Testis (tissue), 2 donors: ENCODE measurements around the gene CTCF.

Experiments
- POLR2A ChIP-seq: fragments of 450-650 bp; IDR thresholded peaks from one replicate; pipeline ENCODE4 v1.6.1; 2017; ENCODE audit warnings: antibody characterized with exemption, mild to moderate bottlenecking, moderate library complexity
- TF ChIP-seq, protein P1 (sequence below), 3 experiments: fragments of 450-650 bp in 2 of 3; fragments of 200-600 bp in 1 of 3; sonication (generic) in 1 of 3; IDR thresholded peaks; one replicate each; pipeline ENCODE4 v1.5.1; 2016 to 2019; ENCODE audit warnings: antibody characterized with exemption in 3 of 3, mild to moderate bottlenecking in 2 of 3, moderate library complexity in 1 of 3

DNA sequence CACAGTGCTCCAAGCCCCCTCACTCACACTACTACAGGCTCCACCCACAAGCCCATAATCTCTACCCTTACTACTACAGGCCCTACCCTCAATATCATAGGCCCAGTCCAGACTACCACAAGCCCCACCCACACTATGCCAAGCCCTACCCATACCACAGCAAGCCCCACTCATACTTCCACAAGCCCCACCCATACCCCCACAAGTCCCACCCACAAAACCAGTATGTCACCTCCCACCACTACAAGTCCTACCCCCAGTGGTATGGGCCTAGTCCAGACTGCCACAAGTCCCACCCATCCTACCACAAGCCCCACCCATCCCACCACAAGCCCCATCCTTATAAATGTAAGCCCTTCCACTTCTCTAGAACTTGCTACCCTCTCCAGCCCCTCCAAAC is 19.9 kb upstream of the CTCF start:
- TF ChIP-seq, protein P1, sequence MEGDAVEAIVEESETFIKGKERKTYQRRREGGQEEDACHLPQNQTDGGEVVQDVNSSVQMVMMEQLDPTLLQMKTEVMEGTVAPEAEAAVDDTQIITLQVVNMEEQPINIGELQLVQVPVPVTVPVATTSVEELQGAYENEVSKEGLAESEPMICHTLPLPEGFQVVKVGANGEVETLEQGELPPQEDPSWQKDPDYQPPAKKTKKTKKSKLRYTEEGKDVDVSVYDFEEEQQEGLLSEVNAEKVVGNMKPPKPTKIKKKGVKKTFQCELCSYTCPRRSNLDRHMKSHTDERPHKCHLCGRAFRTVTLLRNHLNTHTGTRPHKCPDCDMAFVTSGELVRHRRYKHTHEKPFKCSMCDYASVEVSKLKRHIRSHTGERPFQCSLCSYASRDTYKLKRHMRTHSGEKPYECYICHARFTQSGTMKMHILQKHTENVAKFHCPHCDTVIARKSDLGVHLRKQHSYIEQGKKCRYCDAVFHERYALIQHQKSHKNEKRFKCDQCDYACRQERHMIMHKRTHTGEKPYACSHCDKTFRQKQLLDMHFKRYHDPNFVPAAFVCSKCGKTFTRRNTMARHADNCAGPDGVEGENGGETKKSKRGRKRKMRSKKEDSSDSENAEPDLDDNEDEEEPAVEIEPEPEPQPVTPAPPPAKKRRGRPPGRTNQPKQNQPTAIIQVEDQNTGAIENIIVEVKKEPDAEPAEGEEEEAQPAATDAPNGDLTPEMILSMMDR (IDR thresholded peaks at IDR 0.05) = no peak
- no peak for TF ChIP-seq POLR2A
